PFSK-1 (cell line): Measurements from ENCODE around the gene ZNF609.

Experiments
- POLR2AphosphoS5 ChIP-seq: IDR thresholded peaks from 2 replicates; pipeline ENCODE4 v1.6.1; 2012; ENCODE audit warnings: low read depth, mild to moderate bottlenecking, control low read depth, low read length, moderate library complexity
- SIN3A ChIP-seq: IDR thresholded peaks from 2 replicates; pipeline ENCODE4 v1.6.1; 2012; ENCODE audit warnings: mild to moderate bottlenecking, low read length, moderate library complexity, borderline replicate concordance; ENCODE audit not compliant: insufficient read depth
- TAF1 ChIP-seq: IDR thresholded peaks from 2 replicates; pipeline ENCODE4 v1.6.1; 2012; ENCODE audit warnings: low read length, control low read depth, borderline replicate concordance; ENCODE audit not compliant: insufficient read depth

DNA sequence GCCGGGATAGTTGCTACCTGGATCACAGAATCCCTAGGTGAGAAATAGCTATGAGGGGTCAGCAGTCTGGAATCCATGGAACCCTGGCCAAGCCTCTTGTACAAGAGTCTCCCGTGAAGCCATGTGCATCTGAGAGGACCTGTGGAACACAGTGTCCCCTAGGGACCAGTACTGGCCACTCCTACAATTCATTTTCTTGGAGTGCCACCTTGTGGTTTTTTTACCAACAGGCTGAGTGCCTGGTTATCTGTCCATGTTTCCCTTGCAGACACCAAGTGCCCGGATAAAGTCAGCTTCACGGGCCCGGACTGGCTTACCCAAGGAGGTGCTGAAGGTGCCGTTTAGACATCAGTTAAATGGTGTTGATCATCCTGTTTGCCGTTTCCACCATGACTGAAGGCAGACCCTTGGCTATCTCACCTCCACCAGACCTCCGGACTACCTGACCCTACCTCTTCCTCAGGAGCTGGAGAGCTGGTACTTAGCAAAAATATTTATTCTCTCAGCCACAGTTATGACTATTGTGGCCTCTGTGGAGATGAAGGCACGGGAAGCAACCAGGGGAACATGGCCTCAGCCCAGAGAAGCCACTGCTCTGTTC is 221.1 kb downstream of the ZNF609 start:
- TF ChIP-seq SIN3A (no peak), POLR2AphosphoS5 (no peak), TAF1 (no peak)
